IMR-90 (cell line): ENCODE data around the gene R3HDM2. TPM values are rescaled to one million over a fixed set of nuclear protein-coding genes. Genes with fewer than 3 reads are reported as not detected.
A peak's percentile ranks its signal among the peaks of the same experiment; 100 is the strongest.

Experiments used
- ATAC-seq: fragments of 200-7000 bp; cut with Tn5 transposase; 2 replicates; pipeline ENCODE4 v1.9.1; 2020; ENCODE audit warnings: low read depth, mild to moderate bottlenecking, moderate library complexity
- BruUV-seq: library from RNA; stranded (reverse); fragments of 400-500 nt; replicated peaks from 2 replicates; lab custom pipeline; 2021; lab: Mats Ljungman, UMichigan
- CTCF ChIA-PET: fragments of 300-600 bp; formaldehyde crosslinking; extraction: SDS; loops from one replicate; lab custom pipeline; 2021; ENCODE audit warnings: antibody characterized with exemption; lab: Yijun Ruan, JAX
- POLR2A ChIA-PET: fragments of 300-600 bp; sonication (Branson Sonifier 250); formaldehyde crosslinking; loops from one replicate; lab custom pipeline; 2022; ENCODE audit warnings: antibody characterized with exemption; ENCODE audit not compliant: unreplicated experiment; lab: Charles Lee
- DNase-seq: peaks from one replicate; pipeline ENCODE4 v3.0.0; 2013
- H2AFZ ChIP-seq: replicated peaks from 2 replicates; pipeline ENCODE3; 2013; ENCODE audit warnings: low read length, mild to moderate bottlenecking; ENCODE audit not compliant: poor library complexity
- H2AK5ac ChIP-seq: 2 replicates; pipeline ENCODE4 v1.6.1; 2013; ENCODE audit warnings: low read depth, low read length, inconsistent platforms
- H2AK9ac ChIP-seq: replicated peaks from 2 replicates; pipeline ENCODE3; 2013; ENCODE audit warnings: mild to moderate bottlenecking, low read depth, low read length, moderate library complexity; ENCODE audit not compliant: poor library complexity
- H2BK120ac ChIP-seq: 2 replicates; pipeline ENCODE4 v1.6.1; 2013; ENCODE audit warnings: low read depth, low read length, inconsistent platforms
- H2BK15ac ChIP-seq: 3 replicates; pipeline ENCODE4 v1.6.1; 2013; ENCODE audit warnings: low read depth, low read length, inconsistent platforms
- H2BK20ac ChIP-seq: 2 replicates; pipeline ENCODE4 v1.6.1; 2013; ENCODE audit warnings: low read depth, mild to moderate bottlenecking, inconsistent platforms, low read length, moderate library complexity
- H2BK5ac ChIP-seq: 2 replicates; pipeline ENCODE4 v1.6.1; 2013; ENCODE audit warnings: mild to moderate bottlenecking, low read depth, low read length, inconsistent platforms; ENCODE audit not compliant: poor library complexity, severe bottlenecking
- H3K14ac ChIP-seq: replicated peaks from 2 replicates; pipeline ENCODE4 v1.6.1; 2013; ENCODE audit warnings: low read depth, low read length, inconsistent platforms
- H3K18ac ChIP-seq: 2 replicates; pipeline ENCODE4 v1.6.1; 2013; ENCODE audit warnings: low read depth, low read length, control low read depth
- H3K23ac ChIP-seq: 2 replicates; pipeline ENCODE4 v1.6.1; 2013; ENCODE audit warnings: low read depth, low read length, inconsistent platforms
- H3K27ac ChIP-seq: 2 replicates; pipeline ENCODE4 v1.5.1; 2013; ENCODE audit warnings: mild to moderate bottlenecking, control low read depth, low read length; ENCODE audit not compliant: insufficient read depth
- H3K27me3 ChIP-seq: 2 replicates; pipeline ENCODE4 v1.6.1; 2013; ENCODE audit warnings: low read length; ENCODE audit not compliant: control insufficient read depth, insufficient read depth
- H3K36me3 ChIP-seq: 2 replicates; pipeline ENCODE4 v1.6.1; 2013; ENCODE audit warnings: low read length, mixed read lengths; ENCODE audit not compliant: control insufficient read depth, insufficient read depth
- H3K4ac ChIP-seq: 2 replicates; pipeline ENCODE4 v1.6.1; 2013; ENCODE audit warnings: low read depth, low read length, inconsistent platforms
- H3K4me1 ChIP-seq: 2 replicates; pipeline ENCODE4 v1.6.1; 2013; ENCODE audit warnings: low read length, mixed read lengths; ENCODE audit not compliant: control insufficient read depth, insufficient read depth
- H3K4me2 ChIP-seq: 2 replicates; pipeline ENCODE4 v1.6.1; 2013; ENCODE audit warnings: low read depth, mild to moderate bottlenecking, control low read depth, low read length, moderate library complexity
- H3K4me3 ChIP-seq: 2 replicates; pipeline ENCODE4 v1.5.1; 2013; ENCODE audit warnings: low read depth, mild to moderate bottlenecking, control low read depth, low read length, moderate library complexity; ENCODE audit not compliant: insufficient read depth
- H3K56ac ChIP-seq: 2 replicates; pipeline ENCODE4 v1.6.1; 2013; ENCODE audit warnings: low read length, inconsistent platforms; ENCODE audit not compliant: insufficient read depth; ENCODE audit errors: extremely low read depth
- H3K79me1 ChIP-seq, 2 experiments: 2 replicates each; pipeline ENCODE4 v1.6.1; 2013; ENCODE audit warnings: low read length in 2 of 2, inconsistent platforms in 1 of 2, low read depth in 1 of 2
- H3K9ac ChIP-seq: 2 replicates; pipeline ENCODE4 v1.6.1; 2013; ENCODE audit warnings: low read depth, low read length, control low read depth
- H3K9me1 ChIP-seq: 2 replicates; pipeline ENCODE4 v1.6.1; 2013; ENCODE audit warnings: low read length, inconsistent platforms; ENCODE audit not compliant: insufficient read depth
- H3K9me3 ChIP-seq: 2 replicates; pipeline ENCODE4 v1.6.1; 2013; ENCODE audit warnings: low read length; ENCODE audit not compliant: control insufficient read depth, insufficient read depth
- H4K20me1 ChIP-seq: 2 replicates; pipeline ENCODE4 v1.6.1; 2013; ENCODE audit warnings: low read length, inconsistent platforms; ENCODE audit not compliant: insufficient read depth
- H4K5ac ChIP-seq: 2 replicates; pipeline ENCODE4 v1.6.1; 2013; ENCODE audit warnings: mild to moderate bottlenecking, low read depth, low read length, control low read depth
- H4K8ac ChIP-seq, 2 experiments: 2 replicates each; pipeline ENCODE4 v1.6.1; 2013; ENCODE audit warnings: low read depth in 2 of 2, low read length in 2 of 2, control low read depth in 1 of 2, inconsistent platforms in 1 of 2
- H4K91ac ChIP-seq: 2 replicates; pipeline ENCODE4 v1.6.1; 2013; ENCODE audit warnings: low read depth, low read length, inconsistent platforms; ENCODE audit not compliant: insufficient read depth
- BHLHE40 ChIP-seq: fragments of 150-350 bp; IDR thresholded peaks from 2 replicates; pipeline ENCODE4 v1.6.1; 2016; ENCODE audit warnings: mild to moderate bottlenecking, low read depth, low read length
- CEBPB ChIP-seq: IDR thresholded peaks from 2 replicates; pipeline ENCODE4 v1.6.1; 2012; ENCODE audit warnings: low read depth, low read length, improper control_type of control experiment
- MAFK ChIP-seq: IDR thresholded peaks from 2 replicates; pipeline ENCODE4 v1.6.1; 2012; ENCODE audit warnings: low read depth, low read length, improper control_type of control experiment
- MXI1 ChIP-seq: IDR thresholded peaks from 2 replicates; pipeline ENCODE4 v1.6.1; 2012; ENCODE audit warnings: low read depth, mild to moderate bottlenecking, low read length, moderate library complexity, borderline replicate concordance
- POLR2A ChIP-seq: IDR thresholded peaks from 2 replicates; pipeline ENCODE4 v1.6.1; 2012; ENCODE audit warnings: mild to moderate bottlenecking, low read depth, low read length
- RAD21 ChIP-seq: IDR thresholded peaks from 2 replicates; pipeline ENCODE4 v1.6.1; 2012; ENCODE audit warnings: low read length, improper control_type of control experiment
- WGBS, 2 experiments: methylation state at CpG; one replicate each; pipeline versions ENCODE4 v1.1.5 to v1.1.7; 2013; ENCODE audit warnings: missing lambda C conversion rate in 2 of 2; ENCODE audit not compliant: insufficient read length in 1 of 2; ENCODE audit errors: extremely low coverage in 2 of 2; 5-methylcytosine and 5-hydroxymethylcytosine counted together
- dilution Hi-C: fragments of 300-500 bp; cut with HindIII; formaldehyde crosslinking; loops from one replicate; pipeline ENCODE4 v1.14.3; 2018; ENCODE audit warnings: low sequenced_read_pairs; ENCODE audit not compliant: unreplicated experiment
- in situ Hi-C: fragments of 300-500 bp; cut with MboI; formaldehyde crosslinking; loops from 3 replicates; pipeline ENCODE4 v1.14.3; 2019; ENCODE audit warnings: low sequenced_read_pairs, inconsistent platforms, mixed read lengths
- intact Hi-C: fragments of 100-400 bp; cut with micrococcal nuclease; formaldehyde crosslinking; loops from 2 replicates; pipeline ENCODE4 v1.10.0; 2022
- polyA plus RNA-seq, 3 experiments: library from polyadenylated mRNA; depleted of rRNA; stranded (reverse); fragments of >200 nt; gene quantifications; 2 replicates each; pipeline ENCODE4 v1.2.3, GENCODE V29; 2012; ENCODE audit warnings: low replicate concordance in 1 of 3
- total RNA-seq: library from RNA; depleted of rRNA; stranded (reverse); fragments of >200 nt; gene quantifications from 2 replicates; pipeline ENCODE4 v1.2.3, GENCODE V29; 2012

The R3HDM2 gene
- total and polyA plus RNA-seq, 2 of the 4 experiments (the other 2 are of a cell fraction): 7.5 to 28.4 TPM

- no peak for TF ChIP-seq MAFK
Observed at GRCh38 chr12:57240926-57241401, 189.9 kb downstream of the R3HDM2 start (continued).

GRCh38 chr12:57240066-57240921 lies 190.5 kb downstream of the R3HDM2 start:
- Histone ChIP-seq H2AK5ac (peak overlapping the region; percentile 93), H4K5ac (peak overlapping the region; percentile 62; the same call in 1 of the 2 replicates), H2AFZ (peak overlapping the region; percentile 92), H3K23ac (peak overlapping the region; percentile 98), H3K56ac (peak overlapping the region; percentile 69; the same call in 1 of the 2 replicates), H2AK9ac (peak overlapping the region; percentile 96), H3K4me3 (peak overlapping the region; percentile 55), H3K36me3 (peaks cover 3% of the 10 kb centered on the region; the same call in 1 of the 2 replicates), H4K8ac (peak overlapping the region; percentile 94 to 95; a peak in 3 of 4 replicates), H3K4me1 (peaks cover 17% of the 10 kb centered on the region), H3K4me2 (peak overlapping the region; percentile 92), H2BK15ac (0 out of 3 replicates have a peak overlapping the region, but pooled peaks have one; percentile 16), H3K9me1 (peaks cover 7% of the 10 kb centered on the region; the same call in 1 of the 2 replicates), H2BK120ac (peak overlapping the region; percentile 66), H2BK5ac (peak overlapping the region; percentile 60), H3K27me3 (peaks cover 6% of the 10 kb centered on the region; the same call in 1 of the 2 replicates), H3K27ac (peak overlapping the region; percentile 73), H3K79me1 (peaks cover 0 to 10% of the 10 kb centered on the region in 2 experiments; a peak in 1 of 4 replicates), H3K18ac (peak overlapping the region; percentile 23; the same call in 1 of the 2 replicates), H2BK20ac (no peak overlapping the region; the same call in 1 of the 2 replicates), H3K9me3 (no peaks in the 10 kb centered on the region), H4K20me1 (peaks cover 42% of the 10 kb centered on the region; the same call in 1 of the 2 replicates), H4K91ac (peak overlapping the region; percentile 94), H3K4ac (peak overlapping the region; percentile 98), H3K14ac (peak overlapping the region; percentile 94), H3K9ac (peak overlapping the region; percentile 93)
- dilution Hi-C loops: no loop called here
- ATAC-seq (peak; percentile 9), DNase-seq (peak; percentile 60)
- CTCF ChIA-PET: interaction anchor here (0.6 to 5.8 kb wide), 5 partner anchors 11 to 213 kb away, joined by 3 to 47 read pairs (median 4); partner anchors contain the start of gene SHMT2
- TF ChIP-seq MXI1: peak; percentile 95
- TF ChIP-seq RAD21: no peak
- TF ChIP-seq POLR2A: peak; percentile 29; the same call in 1 of the 2 replicates
- TF ChIP-seq BHLHE40: peak; percentile 93
- TF ChIP-seq MAFK: no peak
- peak; percentile 84 for TF ChIP-seq CEBPB
- in situ Hi-C loops: no loop called here
- WGBS, 2 experiments: 1% methylated on average over 21 of the region's 72 CpGs; no CpG with 5 or more reads in 1 of the 2 experiments
- POLR2A ChIA-PET: interaction anchor here (0.6 to 1.3 kb wide), 3 partner anchors 11 to 377 kb away, joined by 3 to 4 read pairs (median 4); partner anchors contain the start of genes INHBE and SHMT2
- intact Hi-C loops: loop anchor here (5.0 kb wide), 1 partner anchor 128 kb away; the partner anchor contains the start of gene STAT6
- BruUV-seq: no TSS peak
